MM.1S (cell line): Measurements from ENCODE around the gene PDGFRB.

Source experiments
- DNase-seq: peaks from one replicate; pipeline ENCODE4 v3.0.0-alpha.2; 2015
- H2AFZ ChIP-seq: fragments of 300-600 bp; sonication (generic); 2 replicates; pipeline ENCODE4 v1.6.0; 2016; ENCODE audit warnings: antibody characterized with exemption, low read length
- H3F3A ChIP-seq: fragments of 300-600 bp; sonication (generic); 2 replicates; pipeline ENCODE4 v1.6.1; 2016; ENCODE audit warnings: mild to moderate bottlenecking, antibody characterized with exemption, low read length, moderate library complexity, mixed read lengths; ENCODE audit not compliant: insufficient read depth
- H3K27ac ChIP-seq: fragments of 300-600 bp; sonication (generic); 2 replicates; pipeline ENCODE4 v1.5.1; 2016; ENCODE audit warnings: mild to moderate bottlenecking, low read length
- H3K27me3 ChIP-seq: fragments of 300-600 bp; sonication (generic); replicated peaks from 2 replicates; pipeline ENCODE4 v1.6.0; 2016; ENCODE audit warnings: low read length; ENCODE audit not compliant: insufficient read depth
- H3K36me3 ChIP-seq: fragments of 300-600 bp; sonication (generic); replicated peaks from 2 replicates; pipeline ENCODE4 v1.6.1; 2016; ENCODE audit warnings: mild to moderate bottlenecking, low read length, mixed read lengths; ENCODE audit not compliant: insufficient read depth
- H3K4me1 ChIP-seq: fragments of 300-600 bp; sonication (generic); 2 replicates; pipeline ENCODE4 v1.6.1; 2016; ENCODE audit warnings: low read length, mixed read lengths
- H3K4me2 ChIP-seq: fragments of 300-600 bp; sonication (generic); 2 replicates; pipeline ENCODE4 v1.6.0; 2016; ENCODE audit warnings: low read depth, low read length
- H3K4me3 ChIP-seq: fragments of 300-600 bp; sonication (generic); 2 replicates; pipeline ENCODE4 v1.5.1; 2016; ENCODE audit warnings: low read length, mixed read lengths
- H3K79me2 ChIP-seq: fragments of 300-600 bp; sonication (generic); 2 replicates; pipeline ENCODE4 v1.6.1; 2016; ENCODE audit warnings: mixed run types, low read length, mixed read lengths
- H3K9ac ChIP-seq: fragments of 300-600 bp; sonication (generic); 2 replicates; pipeline ENCODE4 v1.6.1; 2016; ENCODE audit warnings: low read length, mixed read lengths
- H3K9me2 ChIP-seq: fragments of 300-600 bp; sonication (generic); replicated peaks from 2 replicates; pipeline ENCODE4 v1.6.1; 2016; ENCODE audit warnings: mild to moderate bottlenecking, low read length, mixed read lengths; ENCODE audit not compliant: insufficient read depth
- H3K9me3 ChIP-seq: fragments of 300-600 bp; sonication (generic); replicated peaks from 2 replicates; pipeline ENCODE4 v1.6.1; 2016; ENCODE audit warnings: mild to moderate bottlenecking, low read length, mixed read lengths; ENCODE audit not compliant: insufficient read depth
- H4K20me1 ChIP-seq: fragments of 300-600 bp; sonication (generic); 2 replicates; pipeline ENCODE4 v1.6.1; 2016; ENCODE audit warnings: mild to moderate bottlenecking, low read length, moderate library complexity, mixed read lengths; ENCODE audit not compliant: insufficient read depth
- CTCF ChIP-seq: fragments of 300-600 bp; sonication (generic); IDR thresholded peaks from 2 replicates; pipeline ENCODE4 v1.5.1; 2016; ENCODE audit warnings: antibody characterized with exemption, low read length, mixed read lengths
- EZH2 ChIP-seq: fragments of 300-600 bp; sonication (generic); optimal IDR thresholded peaks from 2 replicates; pipeline ENCODE3; 2017; ENCODE audit warnings: low read depth, mild to moderate bottlenecking, antibody characterized with exemption, low read length, mixed read lengths
- EZH2phosphoT487 ChIP-seq: fragments of 300-600 bp; sonication (generic); IDR thresholded peaks from 2 replicates; pipeline ENCODE4 v1.6.1; 2018; ENCODE audit warnings: antibody characterized with exemption, low read length

PDGFRB gene

GRCh38 chr5:150149618-150150017, 6.0 kb downstream of the PDGFRB start:
- DNase-seq, result no peak
- H3K4me3 ChIP-seq, result no peak overlapping the region
- no peaks in the 10 kb centered on the region for H3K9me2 ChIP-seq
- no peaks in the 10 kb centered on the region for H3K4me1 ChIP-seq
- no peak for TF ChIP-seq EZH2
- TF ChIP-seq EZH2phosphoT487, result no peak
- TF ChIP-seq CTCF, result no peak
- H3K9ac ChIP-seq, result no peak overlapping the region
- no peaks in the 10 kb centered on the region for H4K20me1 ChIP-seq
- no peak overlapping the region for H3K27ac ChIP-seq
- H3K36me3 ChIP-seq, result no peaks in the 10 kb centered on the region
- no peak overlapping the region for H2AFZ ChIP-seq
- H3K9me3 ChIP-seq, result no peaks in the 10 kb centered on the region
- H3K27me3 ChIP-seq, result no peaks in the 10 kb centered on the region
- H3K79me2 ChIP-seq, result no peaks in the 10 kb centered on the region
- H3F3A ChIP-seq, result no peaks in the 10 kb centered on the region
- H3K4me2 ChIP-seq, result no peak overlapping the region

- Histone ChIP-seq H3K27ac (no peak overlapping the region), H3K27me3 (no peaks in the 10 kb centered on the region), H3K9me3 (no peaks in the 10 kb centered on the region), H3K36me3 (no peaks in the 10 kb centered on the region), H2AFZ (no peak overlapping the region), H3K9ac (no peak overlapping the region), H3K4me1 (no peaks in the 10 kb centered on the region), H3K4me2 (no peak overlapping the region), H4K20me1 (no peaks in the 10 kb centered on the region), H3K79me2 (no peaks in the 10 kb centered on the region), H3K4me3 (no peak overlapping the region), H3K9me2 (no peaks in the 10 kb centered on the region), H3F3A (no peaks in the 10 kb centered on the region)
- TF ChIP-seq CTCF, result no peak
- TF ChIP-seq EZH2phosphoT487, result no peak
- DNase-seq, result no peak
These were observed 7.3 kb downstream of the PDGFRB start for GRCh38 chr5:150148117-150148927.

- H3K9me2 ChIP-seq, result no peaks in the 10 kb centered on the region
- H3K4me1 ChIP-seq, result no peaks in the 10 kb centered on the region
- H3F3A ChIP-seq, result no peaks in the 10 kb centered on the region
- DNase-seq, result no peak
- no peaks in the 10 kb centered on the region for H3K36me3 ChIP-seq
- H4K20me1 ChIP-seq, result no peaks in the 10 kb centered on the region
- TF ChIP-seq EZH2, result no peak
- no peak for TF ChIP-seq CTCF
- no peak for TF ChIP-seq EZH2phosphoT487
- H3K27ac ChIP-seq, result no peak overlapping the region
- no peak overlapping the region for H3K4me3 ChIP-seq
- H2AFZ ChIP-seq, result no peak overlapping the region
- no peaks in the 10 kb centered on the region for H3K27me3 ChIP-seq
- H3K4me2 ChIP-seq, result no peak overlapping the region
- H3K9me3 ChIP-seq, result no peaks in the 10 kb centered on the region
- H3K79me2 ChIP-seq, result no peaks in the 10 kb centered on the region
- no peak overlapping the region for H3K9ac ChIP-seq
These were observed 8.0 kb downstream of the PDGFRB start for GRCh38 chr5:150147670-150148069.
